ENCODE results near the gene CFAP68. TPM values are rescaled to one million over a fixed set of nuclear protein-coding genes. Genes with fewer than 3 reads are reported as not detected.

CFAP68 gene
- total RNA-seq, 1 experiment from 2014 or later = 23.4 TPM

DNA sequence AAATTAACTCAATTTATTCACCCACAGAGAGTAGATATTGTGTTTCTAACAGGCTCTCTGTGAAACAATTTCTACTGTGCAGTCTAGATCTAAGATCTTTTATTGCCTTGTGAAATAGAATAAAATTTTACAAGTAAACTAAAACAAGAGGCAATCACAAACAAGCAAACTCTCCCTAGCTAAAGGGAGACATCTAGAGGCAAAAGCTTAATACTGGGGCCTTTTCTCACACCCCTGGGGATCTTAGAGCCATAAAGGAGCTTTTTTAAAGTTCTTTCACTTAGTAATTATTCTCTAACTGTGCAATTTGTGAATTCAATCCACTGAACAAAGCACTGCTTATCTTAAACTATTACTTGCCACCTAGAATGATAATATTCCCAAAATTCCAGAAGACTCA lies 27.7 kb upstream of the CFAP68 start:
- H3K79me1 ChIP-seq (ENCODE audit: insufficient read depth, low read depth, low read length, poor library complexity, severe bottlenecking) = no peaks in the 10 kb centered on the region
- no peak overlapping the region for H2BK15ac ChIP-seq (ENCODE audit: low read depth, low read length)
- H3K79me2 ChIP-seq (ENCODE audit: insufficient read depth, low read length) = no peaks in the 10 kb centered on the region
- DNase-seq = no peak
- no peak overlapping the region for H2AK5ac ChIP-seq (ENCODE audit: insufficient read length, low read length)
- H4K91ac ChIP-seq (ENCODE audit: insufficient read length, low read depth, low read length) = no peak overlapping the region
- H4K5ac ChIP-seq (ENCODE audit: insufficient read length, low read depth, low read length) = no peak overlapping the region
- no peaks in the 10 kb centered on the region for H3K4me1 ChIP-seq (ENCODE audit: insufficient read depth, low read length)
- no peak overlapping the region for H3K14ac ChIP-seq (ENCODE audit: insufficient read depth, low read length)
- H3K4me3 Mint-ChIP-seq = no peak overlapping the region
- no peak overlapping the region for H3K27ac Mint-ChIP-seq
- H3K27me3 Mint-ChIP-seq (ENCODE audit: low read depth) = no peaks in the 10 kb centered on the region
- peaks cover 5 to 8% of the 10 kb centered on the region in 2 experiments for H3K4me1 Mint-ChIP-seq
- no peak overlapping the region for H3K23ac ChIP-seq (ENCODE audit: insufficient read length, low read depth, low read length)
- no peak overlapping the region for H2AFZ ChIP-seq (ENCODE audit: low read length)
- H3K27ac ChIP-seq (ENCODE audit: insufficient read length, low read depth, low read length) = no peak overlapping the region
- no peak overlapping the region for H2BK120ac ChIP-seq (ENCODE audit: low read depth, low read length, poor library complexity, severe bottlenecking)
- no peak overlapping the region for H2BK5ac ChIP-seq (ENCODE audit: insufficient read length, low read length)
- no peak overlapping the region for H2BK12ac ChIP-seq (ENCODE audit: insufficient read length, low read depth, low read length)
- TF ChIP-seq, protein P1, sequence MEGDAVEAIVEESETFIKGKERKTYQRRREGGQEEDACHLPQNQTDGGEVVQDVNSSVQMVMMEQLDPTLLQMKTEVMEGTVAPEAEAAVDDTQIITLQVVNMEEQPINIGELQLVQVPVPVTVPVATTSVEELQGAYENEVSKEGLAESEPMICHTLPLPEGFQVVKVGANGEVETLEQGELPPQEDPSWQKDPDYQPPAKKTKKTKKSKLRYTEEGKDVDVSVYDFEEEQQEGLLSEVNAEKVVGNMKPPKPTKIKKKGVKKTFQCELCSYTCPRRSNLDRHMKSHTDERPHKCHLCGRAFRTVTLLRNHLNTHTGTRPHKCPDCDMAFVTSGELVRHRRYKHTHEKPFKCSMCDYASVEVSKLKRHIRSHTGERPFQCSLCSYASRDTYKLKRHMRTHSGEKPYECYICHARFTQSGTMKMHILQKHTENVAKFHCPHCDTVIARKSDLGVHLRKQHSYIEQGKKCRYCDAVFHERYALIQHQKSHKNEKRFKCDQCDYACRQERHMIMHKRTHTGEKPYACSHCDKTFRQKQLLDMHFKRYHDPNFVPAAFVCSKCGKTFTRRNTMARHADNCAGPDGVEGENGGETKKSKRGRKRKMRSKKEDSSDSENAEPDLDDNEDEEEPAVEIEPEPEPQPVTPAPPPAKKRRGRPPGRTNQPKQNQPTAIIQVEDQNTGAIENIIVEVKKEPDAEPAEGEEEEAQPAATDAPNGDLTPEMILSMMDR (conservative IDR thresholded peaks at IDR 0.05) = peak; percentile 57
- no peaks in the 10 kb centered on the region for H3K23me2 ChIP-seq (ENCODE audit: insufficient read length, low read depth, low read length, poor library complexity, severe bottlenecking)
- H2BK20ac ChIP-seq (ENCODE audit: low read depth, low read length, poor library complexity, severe bottlenecking) = no peak overlapping the region
- H3K18ac ChIP-seq (ENCODE audit: insufficient read length, low read depth, low read length) = no peak overlapping the region
- no peak overlapping the region for H3K4me2 ChIP-seq (ENCODE audit: insufficient read depth, insufficient read length, low read length)
- H3K9me3 Mint-ChIP-seq = no peaks in the 10 kb centered on the region
- H3K9ac ChIP-seq (ENCODE audit: extremely low read depth, insufficient read length, low read length) = no peak overlapping the region
- H3K9me3 ChIP-seq (ENCODE audit: control insufficient read depth, low read depth, low read length) = no peaks in the 10 kb centered on the region
- no peaks in the 10 kb centered on the region for H4K20me1 ChIP-seq (ENCODE audit: control insufficient read depth, insufficient read depth, insufficient read length)
- no peaks in the 10 kb centered on the region for H3K27me3 ChIP-seq (ENCODE audit: insufficient read depth, low read length)
- H4K8ac ChIP-seq (replicated peaks; ENCODE audit: insufficient read length, low read depth, low read length) = no peak overlapping the region
- no peak overlapping the region for H3T11ph ChIP-seq (ENCODE audit: low read length)
- no peak overlapping the region for H3K4ac ChIP-seq (ENCODE audit: low read depth, low read length)
- H3K36me3 Mint-ChIP-seq (ENCODE audit: insufficient read depth in 1 of 3, low read depth in 3 of 3) = peaks cover 2 to 21% (median 9%) of the 10 kb centered on the region in 3 experiments; a peak in 5 of 7 replicates
- H3K56ac ChIP-seq (ENCODE audit: insufficient read length, low read depth, low read length) = no peak overlapping the region

Data from H9 (cell line).